Raji (cell line): Measurements from ENCODE around the gene GREB1.

Experiments used
- POLR2A ChIP-seq: IDR thresholded peaks from 2 replicates; pipeline ENCODE4 v1.6.1; 2011; ENCODE audit warnings: low read depth, low read length, control low read depth; ENCODE audit not compliant: insufficient read depth

GREB1 gene

DNA sequence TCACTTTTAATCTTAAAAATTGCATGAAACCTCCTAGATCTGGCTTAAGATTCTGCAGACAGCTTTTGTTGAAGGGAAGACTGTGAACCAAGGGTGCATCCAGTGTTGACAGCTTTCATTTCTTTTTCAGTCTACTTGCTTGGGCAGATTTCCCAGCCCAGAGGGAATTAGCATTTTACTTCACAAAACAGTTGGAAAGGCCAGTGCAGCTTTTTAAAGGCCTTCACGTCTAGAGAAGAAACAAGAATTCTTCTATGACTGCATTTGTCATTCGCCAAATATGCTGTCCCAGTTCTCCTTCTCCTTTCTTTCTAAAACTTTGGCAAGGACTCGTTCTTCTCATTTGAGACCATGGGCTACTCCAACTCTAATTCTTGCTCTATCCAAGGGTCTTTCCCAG lies 118.7 kb downstream of the GREB1 start:
- TF ChIP-seq POLR2A, result no peak

DNA sequence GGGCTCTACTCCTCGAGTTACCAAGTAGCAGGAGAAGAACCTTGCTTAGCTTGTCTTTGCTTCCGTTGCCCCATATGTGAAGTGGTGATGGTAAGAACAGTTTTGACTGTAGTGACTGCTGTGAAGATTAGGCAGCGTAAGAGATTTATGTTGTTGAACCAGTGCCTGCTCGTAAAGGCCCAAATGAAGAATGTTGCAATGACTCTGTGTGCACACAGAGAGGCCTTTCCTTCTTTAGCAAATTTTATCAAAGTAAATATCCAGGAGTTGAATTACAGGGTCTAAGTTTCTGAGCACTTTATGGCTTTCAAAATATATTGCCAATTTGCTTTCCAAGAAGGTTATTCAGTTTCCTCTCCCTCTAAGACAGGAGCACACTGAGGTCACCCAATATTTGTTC lies 121.7 kb downstream of the GREB1 start:
- no peak for TF ChIP-seq POLR2A

DNA sequence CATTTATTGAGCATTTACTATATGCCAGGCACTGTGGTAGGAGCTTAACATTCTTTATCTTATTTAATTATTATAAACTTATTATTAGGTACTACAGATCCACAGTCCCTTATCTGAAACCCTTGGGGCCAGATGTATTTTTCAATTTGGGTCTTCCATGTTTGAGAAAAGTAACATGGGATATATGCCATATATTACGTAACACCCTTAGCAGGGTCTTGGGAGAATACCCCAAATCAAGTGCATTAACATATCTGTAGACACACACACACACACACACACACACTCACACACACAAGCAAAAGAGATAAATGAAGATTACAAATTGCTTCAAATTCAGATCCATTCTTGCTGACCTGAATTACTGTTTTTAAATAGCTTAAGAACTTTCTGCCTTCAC lies 122.4 kb downstream of the GREB1 start:
- TF ChIP-seq POLR2A, result no peak

DNA sequence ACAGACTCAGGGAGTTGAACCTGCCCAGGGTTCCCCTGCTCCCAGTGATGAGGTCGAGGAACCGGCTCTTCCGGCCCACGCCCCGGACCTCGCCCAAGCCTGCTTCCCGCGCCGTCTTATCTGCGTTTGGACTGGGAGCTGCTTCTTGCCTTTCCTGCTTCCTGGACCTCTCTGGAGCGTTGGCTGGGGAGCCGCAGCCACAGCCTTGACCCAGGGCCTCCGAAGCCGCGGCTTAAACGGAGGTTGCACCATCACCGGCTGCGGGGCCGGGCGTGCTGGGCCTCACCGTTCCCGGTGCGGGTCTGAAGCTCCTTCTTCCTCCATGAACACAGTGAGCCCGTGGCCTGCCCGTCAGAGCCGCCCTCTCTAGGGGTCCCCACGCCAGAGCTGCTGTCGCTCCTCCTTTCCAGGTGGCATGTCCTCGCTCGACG lies 122.8 kb downstream of the GREB1 start:
- no peak for TF ChIP-seq POLR2A

DNA sequence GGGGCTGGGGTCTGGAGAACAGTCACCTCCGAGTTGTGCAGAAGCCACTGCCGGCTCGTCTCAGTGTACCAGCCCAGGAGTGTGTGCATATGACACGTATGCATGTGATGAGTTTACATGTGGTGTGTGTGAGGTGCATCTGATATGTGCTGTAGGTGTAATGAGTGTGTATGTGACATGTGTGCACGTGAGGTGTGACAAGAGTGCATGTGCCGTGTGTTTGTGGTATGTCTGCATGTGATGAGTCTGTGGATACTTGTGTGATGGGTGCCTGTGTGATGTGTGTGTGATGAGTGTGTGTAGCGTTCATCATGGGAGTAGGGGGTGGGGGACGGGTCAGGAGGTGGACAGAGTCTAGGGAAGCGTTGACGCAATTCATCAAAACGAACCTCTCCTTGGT lies 123.3 kb downstream of the GREB1 start:
- no peak for TF ChIP-seq POLR2A

DNA sequence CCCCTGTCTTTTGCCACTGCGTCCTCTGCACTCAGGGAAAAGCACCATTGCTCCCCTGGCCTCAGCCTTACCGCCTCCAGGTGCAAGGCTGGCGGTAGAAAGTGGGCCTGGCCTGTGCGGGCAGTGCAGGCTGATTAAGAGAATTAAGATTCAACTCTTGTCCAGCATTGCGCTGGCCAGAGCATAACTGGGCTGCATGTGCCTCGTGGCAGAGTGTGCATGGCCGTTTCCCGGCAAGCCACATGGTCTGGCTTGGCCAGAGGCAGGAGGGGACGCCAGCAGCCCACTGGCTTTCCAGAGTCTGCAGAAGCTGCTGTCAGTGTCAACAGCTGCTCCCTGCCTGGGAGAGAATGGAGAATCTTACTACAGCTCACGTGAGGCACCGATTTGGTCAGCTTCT lies 123.8 kb downstream of the GREB1 start:
- no peak for TF ChIP-seq POLR2A

DNA sequence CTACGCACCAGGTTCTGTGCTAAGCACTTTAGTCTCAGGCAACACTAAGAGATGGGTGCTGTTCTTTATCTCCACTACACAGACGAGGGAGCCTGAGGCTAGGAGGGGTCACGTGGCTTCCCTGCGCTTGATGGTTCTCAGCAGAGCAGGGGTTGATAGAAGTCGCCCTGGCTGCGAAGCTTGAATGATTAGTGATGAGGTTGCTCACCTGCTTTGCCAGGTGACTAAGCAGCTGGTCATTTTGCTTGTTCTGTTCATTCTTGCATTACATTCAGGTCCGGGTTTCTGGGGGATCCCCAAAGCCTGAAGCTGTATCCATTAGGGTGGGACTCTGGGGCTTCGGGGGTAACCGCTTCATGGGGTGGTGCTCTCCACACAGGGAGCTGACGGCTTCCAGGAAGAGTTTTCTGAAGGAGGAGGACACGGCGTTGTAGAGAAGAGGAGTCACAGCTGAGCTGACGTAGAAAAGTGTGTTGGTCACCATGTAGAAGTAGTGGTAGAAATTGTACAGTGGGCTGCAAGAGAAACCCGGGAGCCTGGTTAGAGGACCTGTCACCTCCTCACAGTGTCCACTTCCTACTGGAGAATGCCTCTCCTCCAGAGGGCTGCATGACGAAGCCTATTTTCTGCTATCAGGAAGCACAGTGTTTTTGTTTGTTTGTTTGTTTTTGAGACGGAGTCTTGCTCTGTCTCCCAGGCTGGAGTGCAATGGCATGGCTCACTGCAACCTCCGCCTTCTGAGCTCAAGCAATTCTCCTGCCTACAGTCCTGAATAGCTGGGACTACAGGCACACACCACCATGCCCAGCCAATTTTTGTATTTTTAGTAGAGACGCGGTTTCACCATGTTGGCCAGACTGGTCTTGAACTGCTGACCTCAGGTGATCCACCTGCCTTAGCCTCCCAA lies 124.6 kb downstream of the GREB1 start:
- TF ChIP-seq POLR2A, result no peak

DNA sequence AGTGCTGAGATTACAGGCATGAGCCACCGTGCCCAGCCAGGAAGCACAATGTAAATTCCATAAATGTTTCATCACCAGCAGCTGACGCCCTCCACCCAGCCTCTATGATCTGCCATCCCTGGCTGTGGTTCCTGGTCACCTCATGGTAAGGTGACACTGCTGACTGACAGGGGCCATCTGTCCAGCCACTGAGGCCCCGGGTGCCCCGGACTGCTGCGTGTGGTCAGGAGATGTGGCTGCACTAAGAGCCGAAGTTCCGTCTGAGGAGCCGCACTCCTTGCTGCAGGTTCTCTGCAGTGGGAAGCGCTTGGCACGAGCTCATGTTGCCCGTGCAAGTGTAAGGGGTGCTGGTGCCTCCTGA lies 125.2 kb downstream of the GREB1 start:
- no peak for TF ChIP-seq POLR2A

DNA sequence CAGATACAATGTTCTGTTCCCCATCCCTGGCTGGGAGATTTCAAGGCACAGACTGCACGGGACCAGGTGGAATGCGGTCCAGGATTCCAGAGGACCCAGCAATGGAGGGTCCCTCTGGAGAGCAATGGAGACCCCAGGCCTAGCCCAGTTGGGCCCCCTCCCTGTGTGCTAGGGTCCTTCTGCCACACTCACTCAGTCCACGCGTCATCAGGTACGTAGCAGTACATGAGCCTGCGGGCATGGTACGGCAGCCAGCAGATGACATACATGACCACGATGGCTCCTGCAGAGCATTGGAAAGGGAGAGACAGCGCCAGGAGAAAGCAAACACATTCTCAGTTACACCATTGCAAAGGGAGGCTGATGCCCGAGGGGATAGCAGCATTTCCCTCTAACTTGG lies 126.0 kb downstream of the GREB1 start:
- TF ChIP-seq POLR2A, result no peak

DNA sequence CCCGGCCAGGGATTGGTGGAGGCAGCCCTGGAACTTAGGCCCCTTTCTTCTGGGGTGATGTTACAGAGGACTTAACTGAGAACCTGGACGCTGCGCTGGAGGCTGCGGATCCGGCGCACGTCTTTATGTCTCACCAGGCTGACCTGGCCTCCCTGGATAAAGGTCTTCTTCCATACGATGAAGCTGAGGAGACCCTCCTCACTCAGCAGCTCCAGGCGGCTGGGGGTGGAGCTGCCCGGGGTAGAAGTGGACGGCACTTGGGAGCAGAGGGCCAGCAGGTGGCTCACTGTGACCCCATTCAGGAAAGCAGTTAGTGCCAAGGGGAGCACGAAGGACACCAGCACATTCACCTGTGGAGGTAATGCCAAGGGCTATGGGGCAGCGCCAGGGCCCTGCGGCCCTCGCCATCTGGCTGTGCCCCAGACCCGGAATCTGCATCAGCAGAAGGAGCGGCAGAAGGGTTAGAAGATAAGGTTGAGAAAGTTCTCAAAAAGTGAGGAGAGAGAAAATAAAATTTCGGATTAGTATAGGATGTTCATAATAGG lies 128.1 kb downstream of the GREB1 start:
- no peak for TF ChIP-seq POLR2A

DNA sequence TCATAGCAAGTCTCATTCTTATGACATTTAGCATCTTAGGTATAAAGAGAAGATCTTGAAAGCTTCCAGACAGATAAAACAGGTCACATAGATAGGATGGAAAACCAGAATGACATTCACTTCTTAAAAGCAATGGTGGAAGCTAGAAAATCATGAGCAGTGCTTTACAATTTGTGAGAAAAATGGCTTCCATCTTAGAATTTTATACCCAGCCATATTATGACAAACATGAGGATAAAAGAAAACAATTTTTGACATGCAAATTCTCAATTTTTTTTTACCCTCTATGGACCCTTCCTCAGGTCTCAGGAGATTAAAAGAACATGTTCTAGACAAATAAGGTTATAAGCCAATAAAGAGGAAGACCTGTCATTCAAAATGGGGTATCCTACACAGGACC lies 129.0 kb downstream of the GREB1 start:
- no peak for TF ChIP-seq POLR2A

DNA sequence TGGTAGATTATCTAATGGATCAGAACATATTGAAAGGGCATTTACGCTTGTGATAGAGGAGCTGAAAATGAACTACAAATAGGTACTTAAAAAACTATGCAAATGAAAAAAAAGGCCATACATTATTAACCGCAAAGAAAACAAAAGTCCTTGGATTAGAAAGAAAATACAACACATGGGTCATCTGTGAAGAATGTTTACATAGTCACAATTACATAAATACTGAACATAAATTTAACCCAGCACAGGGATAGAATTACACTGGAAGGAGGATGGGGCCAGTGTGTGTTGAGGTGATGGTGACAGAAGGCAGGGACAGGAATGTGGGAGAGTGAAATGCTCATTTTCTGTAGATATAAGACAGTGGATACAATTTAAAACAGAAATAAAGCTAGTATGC lies 129.6 kb downstream of the GREB1 start:
- TF ChIP-seq POLR2A, result no peak

DNA sequence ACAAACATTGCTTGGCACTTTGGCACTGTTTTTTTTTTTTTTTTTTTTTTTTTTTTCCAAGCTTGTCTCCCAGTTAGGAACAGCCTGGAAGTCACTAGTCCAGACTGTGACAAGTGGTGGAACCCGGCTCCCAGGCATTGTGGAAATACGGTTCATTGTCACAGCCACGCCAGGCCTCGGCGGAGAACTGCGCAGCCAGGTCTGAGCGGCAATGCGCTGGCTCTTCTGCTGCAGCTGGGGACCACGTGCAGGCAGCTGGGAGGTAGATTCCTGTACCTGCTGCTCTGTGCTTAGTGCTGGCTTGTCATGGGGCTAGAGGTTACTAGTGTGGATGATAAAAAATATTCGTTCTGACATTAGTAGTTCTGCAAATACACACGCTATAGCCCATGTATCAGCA lies 131.2 kb downstream of the GREB1 start:
- TF ChIP-seq POLR2A, result no peak

DNA sequence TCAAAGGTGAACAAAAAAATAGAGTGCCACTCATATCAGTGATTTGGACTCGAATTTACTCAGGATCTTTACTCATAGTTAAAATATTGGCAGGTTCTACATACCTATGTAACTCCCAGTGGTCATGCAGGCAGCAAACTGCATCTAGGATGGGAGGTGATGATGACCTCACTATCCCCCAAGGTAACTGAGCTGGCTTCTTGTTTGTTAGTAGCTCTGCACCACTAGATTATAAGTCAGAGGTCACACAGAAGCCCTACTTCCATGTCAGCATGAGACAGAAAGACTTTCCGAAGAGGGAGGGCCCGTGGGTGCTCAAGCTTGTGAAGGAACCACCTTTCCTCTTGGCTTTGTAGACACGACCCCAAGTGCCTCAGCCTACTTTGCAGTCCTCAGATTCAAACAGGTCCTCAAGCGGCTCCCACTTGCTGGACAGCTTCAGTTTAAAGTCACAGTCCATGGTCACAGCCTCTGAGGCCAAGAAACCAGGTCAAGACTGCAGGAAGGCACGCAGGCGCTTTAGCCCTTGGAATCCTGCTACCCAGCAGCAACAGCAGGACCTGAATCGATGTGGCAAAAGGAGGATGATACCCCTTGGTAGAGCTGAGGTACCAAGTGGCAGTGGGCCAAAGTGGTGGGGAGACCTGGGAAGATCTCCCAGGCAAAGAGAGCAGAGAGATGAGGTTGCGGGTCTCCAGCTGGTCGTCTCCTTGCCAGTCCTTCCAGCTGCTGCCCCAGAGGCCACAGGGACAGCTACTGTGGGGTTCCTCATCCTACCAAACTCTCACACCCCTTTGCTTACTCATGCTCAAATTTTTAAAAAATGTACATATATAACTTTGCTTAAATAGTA lies 131.9 kb downstream of the GREB1 start:
- TF ChIP-seq POLR2A, result no peak

DNA sequence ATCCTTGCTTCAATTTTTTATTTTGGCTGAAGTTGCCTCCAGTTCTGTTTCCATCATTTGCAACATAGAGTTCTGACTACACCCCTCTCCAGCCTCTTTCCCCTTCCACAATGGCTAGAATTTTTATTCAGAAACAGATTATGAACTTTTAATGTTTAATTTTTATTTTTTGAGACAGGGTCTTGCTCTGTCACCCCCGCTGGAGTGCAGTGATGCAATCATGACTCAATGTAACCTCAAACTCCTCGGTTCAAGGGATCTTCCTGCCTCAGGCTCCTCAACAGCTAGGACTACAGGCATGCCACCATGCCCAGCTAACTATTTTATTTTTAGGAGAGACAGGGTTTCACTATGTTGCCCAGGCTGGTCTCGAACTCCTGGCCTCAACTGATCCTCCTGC lies 133.3 kb downstream of the GREB1 start:
- no peak for TF ChIP-seq POLR2A
